OCI-LY7 (cell line): Measurements from ENCODE around the gene DHRSX. TPM values are rescaled to one million over a fixed set of nuclear protein-coding genes. Genes with fewer than 3 reads are reported as not detected.

ENCODE experiments used
- BruUV-seq: library from RNA; stranded (reverse); fragments of 400-500 nt; replicated peaks from 2 replicates; lab custom pipeline; 2021; lab: Mats Ljungman, UMichigan
- CTCF ChIA-PET: fragments of 300-600 bp; sonication (Branson Sonifier 250); formaldehyde crosslinking; loops from one replicate; lab custom pipeline; 2022; ENCODE audit warnings: antibody characterized with exemption; ENCODE audit not compliant: unreplicated experiment; lab: Charles Lee
- POLR2A ChIA-PET: fragments of 300-600 bp; sonication (Branson Sonifier 250); formaldehyde crosslinking; loops from one replicate; lab custom pipeline; 2022; ENCODE audit warnings: antibody characterized with exemption; lab: Charles Lee
- DNase-seq: peaks from one replicate; pipeline ENCODE4 v3.0.0-alpha.2; 2015; ENCODE audit warnings: low spot score
- H2AFZ ChIP-seq: fragments of 200-600 bp; sonication (generic), shearing (Covaris generic); 2 replicates; pipeline ENCODE4 v1.6.1; 2014; ENCODE audit warnings: mild to moderate bottlenecking, antibody characterized with exemption, low read length, moderate library complexity
- H3K27ac ChIP-seq: fragments of 200-600 bp; sonication (generic); 2 replicates; pipeline ENCODE4 v1.5.1; 2014; ENCODE audit warnings: mixed run types, low read depth, mild to moderate bottlenecking, moderate library complexity, low read length, inconsistent platforms; ENCODE audit not compliant: poor library complexity, severe bottlenecking
- H3K36me3 ChIP-seq: fragments of 200-600 bp; sonication (generic); 2 replicates; pipeline ENCODE4 v1.6.1; 2014; ENCODE audit warnings: mild to moderate bottlenecking, antibody characterized with exemption, low read length, moderate library complexity, mixed read lengths; ENCODE audit not compliant: insufficient read depth
- H3K4me1 ChIP-seq: fragments of 200-600 bp; sonication (generic); 2 replicates; pipeline ENCODE4 v1.5.1; 2014; ENCODE audit warnings: mild to moderate bottlenecking, low read length; ENCODE audit not compliant: insufficient read depth, poor library complexity, severe bottlenecking
- H3K4me2 ChIP-seq: fragments of 200-600 bp; sonication (generic); 2 replicates; pipeline ENCODE4 v1.6.1; 2014; ENCODE audit warnings: mild to moderate bottlenecking, low read length
- H3K4me3 ChIP-seq: fragments of 200-600 bp; sonication (generic); 2 replicates; pipeline ENCODE4 v1.5.1; 2014; ENCODE audit warnings: mild to moderate bottlenecking, low read depth, low read length; ENCODE audit not compliant: poor library complexity, severe bottlenecking
- H3K79me2 ChIP-seq: fragments of 200-600 bp; sonication (generic); 2 replicates; pipeline ENCODE4 v1.6.1; 2016; ENCODE audit warnings: low read depth, mild to moderate bottlenecking, low read length, moderate library complexity, mixed read lengths; ENCODE audit not compliant: insufficient read depth
- H3K9me2 ChIP-seq: fragments of 200-600 bp; sonication (generic); 2 replicates; pipeline ENCODE4 v1.6.1; 2016; ENCODE audit warnings: mild to moderate bottlenecking, low read length, mixed read lengths; ENCODE audit not compliant: insufficient read depth
- H3K9me3 ChIP-seq: fragments of 200-600 bp; sonication (generic); 2 replicates; pipeline ENCODE4 v1.6.1; 2014; ENCODE audit warnings: mild to moderate bottlenecking, mixed run types, low read length, mixed read lengths
- H4K20me1 ChIP-seq: fragments of 200-600 bp; sonication (generic); 2 replicates; pipeline ENCODE4 v1.6.1; 2014; ENCODE audit warnings: mild to moderate bottlenecking, antibody characterized with exemption, low read length, moderate library complexity, mixed read lengths; ENCODE audit not compliant: insufficient read depth
- EZH2phosphoT487 ChIP-seq: fragments of 200-600 bp; sonication (generic); IDR thresholded peaks from 2 replicates; pipeline ENCODE4 v1.6.1; 2018; ENCODE audit warnings: low read depth, borderline replicate concordance, mild to moderate bottlenecking, mixed run types, antibody characterized with exemption, low read length, moderate library complexity, mixed read lengths
- intact Hi-C: fragments of 100-400 bp; cut with micrococcal nuclease; formaldehyde crosslinking; loops from one replicate; pipeline ENCODE4 v1.10.0; 2022; ENCODE audit not compliant: unreplicated experiment
- total RNA-seq, 2 experiments: library from RNA; depleted of rRNA in 1 of 2; stranded (reverse); fragments of >200 nt in 1 of 2; shearing (Covaris generic) in 1 of 2; gene quantifications; 2 replicates each; pipeline ENCODE4 v1.2.3, GENCODE V29; 2014 to 2022
- TF ChIP-seq, protein P1 (sequence below): fragments of 200-600 bp; sonication (generic); conservative IDR thresholded peaks from 2 replicates; pipeline ENCODE4 v1.5.1; 2014; ENCODE audit warnings: mild to moderate bottlenecking, antibody characterized with exemption, low read length, moderate library complexity, mixed read lengths

The DHRSX gene
- total RNA-seq, 2 experiments from 2014 or later: 25.2 to 30.9 TPM

DNA sequence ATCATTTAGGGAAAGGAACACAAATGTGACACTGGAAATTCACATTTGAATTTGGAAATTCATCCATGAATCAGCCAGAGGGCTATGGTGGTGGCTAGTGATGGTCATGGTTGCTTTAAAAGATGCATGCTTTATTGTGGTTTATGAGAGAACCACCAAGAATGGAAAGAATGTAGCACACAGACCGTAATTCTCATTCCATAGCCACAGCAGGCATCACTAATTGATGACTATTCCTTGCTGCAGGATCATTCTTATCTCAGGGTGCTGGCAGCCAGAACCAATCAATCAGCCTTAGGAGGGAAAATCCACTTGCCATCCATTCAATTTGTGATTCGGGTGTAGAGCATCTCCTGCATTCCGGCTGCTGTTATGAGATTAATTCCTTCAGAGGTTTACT is 115.6 kb downstream of the DHRSX start:
- CTCF ChIA-PET: no interaction called here
- TF ChIP-seq EZH2phosphoT487: no peak
- TF ChIP-seq, protein P1, sequence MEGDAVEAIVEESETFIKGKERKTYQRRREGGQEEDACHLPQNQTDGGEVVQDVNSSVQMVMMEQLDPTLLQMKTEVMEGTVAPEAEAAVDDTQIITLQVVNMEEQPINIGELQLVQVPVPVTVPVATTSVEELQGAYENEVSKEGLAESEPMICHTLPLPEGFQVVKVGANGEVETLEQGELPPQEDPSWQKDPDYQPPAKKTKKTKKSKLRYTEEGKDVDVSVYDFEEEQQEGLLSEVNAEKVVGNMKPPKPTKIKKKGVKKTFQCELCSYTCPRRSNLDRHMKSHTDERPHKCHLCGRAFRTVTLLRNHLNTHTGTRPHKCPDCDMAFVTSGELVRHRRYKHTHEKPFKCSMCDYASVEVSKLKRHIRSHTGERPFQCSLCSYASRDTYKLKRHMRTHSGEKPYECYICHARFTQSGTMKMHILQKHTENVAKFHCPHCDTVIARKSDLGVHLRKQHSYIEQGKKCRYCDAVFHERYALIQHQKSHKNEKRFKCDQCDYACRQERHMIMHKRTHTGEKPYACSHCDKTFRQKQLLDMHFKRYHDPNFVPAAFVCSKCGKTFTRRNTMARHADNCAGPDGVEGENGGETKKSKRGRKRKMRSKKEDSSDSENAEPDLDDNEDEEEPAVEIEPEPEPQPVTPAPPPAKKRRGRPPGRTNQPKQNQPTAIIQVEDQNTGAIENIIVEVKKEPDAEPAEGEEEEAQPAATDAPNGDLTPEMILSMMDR: no peak
- Histone ChIP-seq H2AFZ (no peak overlapping the region), H3K4me3 (no peak overlapping the region), H3K4me1 (no peaks in the 10 kb centered on the region), H4K20me1 (no peaks in the 10 kb centered on the region), H3K9me2 (no peaks in the 10 kb centered on the region), H3K36me3 (no peaks in the 10 kb centered on the region), H3K27ac (no peak overlapping the region), H3K4me2 (no peak overlapping the region), H3K9me3 (no peaks in the 10 kb centered on the region), H3K79me2 (no peaks in the 10 kb centered on the region)
- BruUV-seq: no TSS peak
- no peak for DNase-seq
- intact Hi-C loops: no loop called here
- POLR2A ChIA-PET: no interaction called here

DNA sequence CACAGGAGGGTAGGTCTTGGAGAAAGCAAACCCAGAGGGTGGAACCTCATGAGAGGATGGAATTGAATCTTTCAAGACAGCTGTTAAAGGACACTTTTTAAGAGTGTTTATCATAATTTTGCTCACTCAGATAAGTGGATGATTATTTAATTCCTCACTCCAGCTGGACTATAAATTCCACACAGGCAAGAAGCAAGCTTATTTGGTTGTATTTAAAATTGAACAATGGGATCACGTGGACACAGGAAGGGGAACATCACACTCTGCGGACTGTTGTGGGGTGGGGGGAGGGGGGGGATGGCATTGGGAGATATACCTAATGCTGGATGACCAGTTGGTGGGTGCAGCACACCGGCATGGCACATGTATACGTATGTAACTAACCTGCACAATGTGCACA is 116.3 kb downstream of the DHRSX start:
- Histone ChIP-seq H4K20me1 (no peaks in the 10 kb centered on the region), H3K4me2 (no peak overlapping the region), H3K27ac (no peak overlapping the region), H3K4me3 (no peak overlapping the region), H2AFZ (no peak overlapping the region), H3K79me2 (no peaks in the 10 kb centered on the region), H3K9me3 (no peaks in the 10 kb centered on the region), H3K36me3 (no peaks in the 10 kb centered on the region), H3K4me1 (no peaks in the 10 kb centered on the region), H3K9me2 (no peaks in the 10 kb centered on the region)
- ChIA-PET CTCF (no interaction called here), POLR2A (no interaction called here)
- TF ChIP-seq EZH2phosphoT487: no peak
- TF ChIP-seq, protein P1: no peak
- intact Hi-C loops: no loop called here
- no peak for DNase-seq
- no TSS peak for BruUV-seq

DNA sequence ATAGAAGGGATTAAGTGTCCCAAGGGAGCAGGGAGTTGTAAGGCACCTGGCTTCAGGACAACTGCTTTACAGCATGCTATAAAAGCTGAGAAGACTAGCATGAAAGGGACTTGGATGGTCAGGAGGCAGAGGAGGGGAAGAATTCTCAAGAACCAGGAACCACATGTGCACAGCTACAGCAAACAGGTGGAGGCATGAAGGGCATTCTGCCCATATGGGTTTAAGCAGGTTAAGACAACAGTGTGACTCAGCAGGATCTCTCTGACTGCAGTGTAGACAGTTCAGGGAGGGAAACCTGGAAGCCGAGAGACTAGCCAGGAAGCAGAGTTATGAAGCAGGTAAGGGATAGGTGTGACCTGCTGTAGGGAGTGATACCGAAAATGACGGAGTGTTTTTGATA is 117.0 kb downstream of the DHRSX start:
- H4K20me1 ChIP-seq: no peaks in the 10 kb centered on the region
- TF ChIP-seq, protein P1: no peak
- no peak for TF ChIP-seq EZH2phosphoT487
- no peak overlapping the region for H3K4me3 ChIP-seq
- ChIA-PET POLR2A (no interaction called here), CTCF (no interaction called here)
- no peaks in the 10 kb centered on the region for H3K36me3 ChIP-seq
- no peaks in the 10 kb centered on the region for H3K79me2 ChIP-seq
- H3K9me3 ChIP-seq: no peaks in the 10 kb centered on the region
- H3K4me1 ChIP-seq: no peaks in the 10 kb centered on the region
- no peak overlapping the region for H2AFZ ChIP-seq
- no peak overlapping the region for H3K4me2 ChIP-seq
- no TSS peak for BruUV-seq
- intact Hi-C loops: no loop called here
- no peaks in the 10 kb centered on the region for H3K9me2 ChIP-seq
- DNase-seq: no peak
- no peak overlapping the region for H3K27ac ChIP-seq
